ENCODE data around the gene LGALS3. TPM values are rescaled to one million over a fixed set of nuclear protein-coding genes. Genes with fewer than 3 reads are reported as not detected.

LGALS3 gene
- total RNA-seq, 4 donors from 2014 or later, result 234 to 565 (median 415) TPM

DNA sequence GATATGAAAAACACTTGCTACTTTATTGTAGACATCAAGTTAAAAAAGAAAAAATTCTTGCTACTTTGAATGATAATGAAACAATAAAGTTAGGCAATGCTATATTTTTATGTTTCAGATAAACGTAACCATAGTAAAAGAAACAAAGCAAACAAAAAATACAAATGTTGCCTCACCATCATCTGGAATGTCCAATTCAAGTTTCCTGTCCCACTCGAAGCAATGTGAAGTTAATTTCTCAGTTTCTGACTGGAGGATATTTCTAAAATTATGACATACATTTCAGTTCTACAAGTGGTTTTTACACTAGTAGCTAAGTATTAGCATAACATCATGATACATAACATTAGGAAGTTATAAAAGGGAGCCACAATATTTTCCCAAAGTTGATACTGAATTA is 41.5 kb downstream of the LGALS3 start:
- Histone ChIP-seq H3K36me3 (no peaks in the 10 kb centered on the region), H3K4me1 (no peaks in the 10 kb centered on the region), H3K27ac (no peak overlapping the region), H3K27me3 (no peaks in the 10 kb centered on the region), H3K9me3 (no peaks in the 10 kb centered on the region), H3K4me3 (no peak overlapping the region)
- WGBS, 2 donors, result 71 to 76% methylated on average over 2 of the region's 2 CpGs
- no peak for DNase-seq
- TF ChIP-seq CTCF (IDR thresholded peaks at IDR 0.05), result no peak
- no peak for TF ChIP-seq POLR2A (IDR thresholded peaks at IDR 0.05)
- intact Hi-C loops (cut with DNase I), result no loop called here

DNA sequence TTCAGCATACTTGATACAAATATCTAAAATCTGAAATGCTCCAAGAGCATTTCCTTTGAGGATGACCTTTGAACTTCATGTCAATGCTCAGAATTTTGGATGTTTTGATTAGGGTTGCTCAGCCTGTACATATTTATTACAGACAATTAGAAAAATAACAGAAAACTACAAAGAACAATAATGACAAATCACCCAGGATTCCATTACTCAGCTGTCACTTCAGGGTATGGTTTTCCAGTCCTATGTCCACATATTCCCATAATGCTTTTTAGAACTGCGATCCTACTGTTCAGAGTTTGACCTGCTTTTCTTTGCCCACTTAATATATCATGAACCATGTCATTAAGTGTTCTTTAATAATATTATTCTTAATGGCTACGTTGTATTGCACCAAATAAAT is 51.0 kb downstream of the LGALS3 start:
- intact Hi-C loops (cut with DNase I), result no loop called here
- no peaks in the 10 kb centered on the region for H3K36me3 ChIP-seq
- DNase-seq, result no peak
- H3K4me3 ChIP-seq, result no peak overlapping the region
- H3K9me3 ChIP-seq, result no peaks in the 10 kb centered on the region
- no peaks in the 10 kb centered on the region for H3K27me3 ChIP-seq
- TF ChIP-seq CTCF (IDR thresholded peaks at IDR 0.05) (no peak), POLR2A (IDR thresholded peaks at IDR 0.05) (no peak)
- no peaks in the 10 kb centered on the region for H3K4me1 ChIP-seq
- 79 to 90% methylated on average over 2 of the region's 2 CpGs for WGBS, 2 donors
- H3K27ac ChIP-seq, result no peak overlapping the region

GRCh38 chr14:55180434-55180833 is 51.4 kb downstream of the LGALS3 start:
- DNase-seq, result no peak
- TF ChIP-seq CTCF (IDR thresholded peaks at IDR 0.05), result no peak
- WGBS, 2 donors, result 48 to 60% methylated on average over 4 of the region's 4 CpGs

DNA sequence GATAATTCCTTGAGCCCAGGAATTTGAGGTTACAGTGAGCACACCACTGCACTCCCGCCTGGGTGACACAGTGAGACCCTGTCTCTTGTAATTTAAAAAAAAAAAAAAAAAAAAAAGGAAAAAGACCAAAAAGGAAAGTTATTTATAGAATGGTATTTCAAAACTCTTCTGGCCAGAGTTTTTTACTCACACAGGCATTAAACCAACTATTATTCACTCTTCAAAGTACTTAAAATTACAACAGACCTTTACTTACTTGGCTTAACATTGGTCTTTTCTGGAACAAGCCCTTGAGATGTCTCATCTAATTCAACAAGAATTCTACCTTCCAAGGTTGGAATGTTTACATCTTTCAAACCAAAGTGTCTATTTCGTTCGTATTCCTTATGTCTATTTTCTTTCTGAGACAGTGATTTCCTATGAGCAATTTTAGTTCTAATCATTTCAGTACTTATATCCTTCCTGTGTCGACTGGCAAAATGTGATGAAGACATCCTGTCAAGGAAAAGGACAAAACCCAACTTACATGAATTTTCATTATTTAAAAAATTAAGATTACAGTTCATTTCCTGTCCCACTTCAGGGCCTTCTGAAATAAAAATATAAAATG is 59.7 kb downstream of the LGALS3 start:
- no peak for TF ChIP-seq CTCF (IDR thresholded peaks at IDR 0.05)
- no peak for TF ChIP-seq POLR2A (IDR thresholded peaks at IDR 0.05)
- intact Hi-C loops (cut with DNase I), result no loop called here
- H3K4me3 ChIP-seq, result no peak overlapping the region
- DNase-seq, result no peak
- no peak overlapping the region for H3K27ac ChIP-seq
- peaks cover 6 to 19% (median 11%) of the 10 kb centered on the region in 3 donors for H3K4me1 ChIP-seq
- H3K36me3 ChIP-seq, result no peaks in the 10 kb centered on the region
- H3K9me3 ChIP-seq, result no peaks in the 10 kb centered on the region
- H3K27me3 ChIP-seq, result no peaks in the 10 kb centered on the region
- 69 to 77% methylated on average over 4 of the region's 4 CpGs for WGBS, 2 donors

More at GRCh38 chr14:55180434-55180833, 51.4 kb downstream of the LGALS3 start:
- Histone ChIP-seq H3K27me3 (no peaks in the 10 kb centered on the region), H3K36me3 (no peaks in the 10 kb centered on the region), H3K4me3 (no peak overlapping the region), H3K9me3 (no peaks in the 10 kb centered on the region), H3K4me1 (no peaks in the 10 kb centered on the region), H3K27ac (no peak overlapping the region)
- intact Hi-C loops (cut with DNase I), result no loop called here

- intact Hi-C loops (cut with DNase I), result no loop called here
- no peak for DNase-seq
- Histone ChIP-seq H3K27me3 (no peaks in the 10 kb centered on the region), H3K36me3 (no peaks in the 10 kb centered on the region), H3K4me3 (peak overlapping the region; percentile 39 to 67 (median 62)), H3K4me1 (peaks cover 6 to 19% (median 11%) of the 10 kb centered on the region in 3 donors), H3K27ac (peak overlapping the region in 3 of 4 donors; percentile 41 to 85 (median 81)), H3K9me3 (no peaks in the 10 kb centered on the region)
- WGBS, 2 donors, result 6 to 7% methylated on average over 8 of the region's 8 CpGs
- no peak for TF ChIP-seq CTCF (IDR thresholded peaks at IDR 0.05)
- TF ChIP-seq POLR2A (IDR thresholded peaks at IDR 0.05), result no peak
These were observed 61.8 kb downstream of the LGALS3 start for GRCh38 chr14:55190906-55191202.

Data from esophagus squamous epithelium (tissue), 5 donors.